Liver (tissue), 9 donors: ENCODE measurements around the gene TLR9. TPM values are rescaled to one million over a fixed set of nuclear protein-coding genes. Genes with fewer than 3 reads are reported as not detected.

Experiments used
- DNase-seq: peaks from one replicate; pipeline ENCODE4 v3.0.0-alpha.2; 2017; ENCODE audit warnings: low spot score
- H3K27ac ChIP-seq, 2 donors: one replicate each; pipeline ENCODE4 v1.7.0; 2013; ENCODE audit warnings: inconsistent platforms in 2 of 2, low read length in 2 of 2, control low read depth in 1 of 2, low read depth in 1 of 2, mild to moderate bottlenecking in 1 of 2
- H3K27me3 ChIP-seq, 4 donors: one replicate each; pipeline versions ENCODE4 v1.6.1 to v1.7.0; 2013; ENCODE audit warnings: low read length in 3 of 4, inconsistent platforms in 1 of 4, mild to moderate bottlenecking in 1 of 4, moderate library complexity in 1 of 4; ENCODE audit not compliant: control insufficient read depth in 4 of 4, insufficient read depth in 4 of 4
- H3K36me3 ChIP-seq, 4 donors: one replicate each; pipeline versions ENCODE4 v1.6.1 to v1.7.0; 2013; ENCODE audit warnings: low read length in 3 of 4, mild to moderate bottlenecking in 3 of 4, low read depth in 1 of 4, moderate library complexity in 1 of 4; ENCODE audit not compliant: control insufficient read depth in 4 of 4, insufficient read depth in 3 of 4
- H3K4me1 ChIP-seq, 4 donors: one replicate each; pipeline versions ENCODE4 v1.6.1 to v1.7.0; 2013; ENCODE audit warnings: low read length in 3 of 4, mild to moderate bottlenecking in 3 of 4, moderate library complexity in 1 of 4; ENCODE audit not compliant: control insufficient read depth in 4 of 4, insufficient read depth in 4 of 4
- H3K4me3 ChIP-seq, 3 donors: one replicate each; pipeline versions ENCODE4 v1.6.1 to v1.7.0; 2013; ENCODE audit warnings: low read length in 3 of 3, control low read depth in 1 of 3, low read depth in 1 of 3, mild to moderate bottlenecking in 1 of 3
- H3K9ac ChIP-seq, 2 donors: one replicate each; pipeline ENCODE4 v1.7.0; 2013; ENCODE audit warnings: low read length in 2 of 2, mild to moderate bottlenecking in 2 of 2, moderate library complexity in 2 of 2, control low read depth in 1 of 2, low read depth in 1 of 2
- H3K9me3 ChIP-seq, 4 donors: one replicate each; pipeline versions ENCODE4 v1.6.1 to v1.7.0; 2013; ENCODE audit warnings: low read length in 3 of 4; ENCODE audit not compliant: control insufficient read depth in 4 of 4
- EGR1 ChIP-seq, 2 donors: IDR thresholded peaks; 2 replicates each; pipeline ENCODE4 v1.6.1; 2016 to 2018; ENCODE audit warnings: antibody characterized with exemption in 2 of 2, low read depth in 2 of 2
- FOXA2 ChIP-seq: IDR thresholded peaks from 2 replicates; pipeline ENCODE4 v1.6.1; 2016; ENCODE audit warnings: antibody characterized with exemption
- GABPA ChIP-seq, 2 donors: IDR thresholded peaks in 1 of 2; conservative IDR thresholded peaks in 1 of 2; 2 replicates each; pipeline ENCODE4 v1.6.1; 2016; ENCODE audit warnings: antibody characterized with exemption in 2 of 2, mild to moderate bottlenecking in 1 of 2, moderate library complexity in 1 of 2
- HNF4A ChIP-seq, 2 donors: conservative IDR thresholded peaks; 2 replicates each; pipeline ENCODE4 v1.6.1; 2016; ENCODE audit warnings: antibody characterized with exemption in 2 of 2, mild to moderate bottlenecking in 2 of 2
- HNF4G ChIP-seq: IDR thresholded peaks from 2 replicates; pipeline ENCODE4 v1.6.1; 2016; ENCODE audit warnings: antibody characterized with exemption
- JUND ChIP-seq, 2 donors: IDR thresholded peaks; 2 replicates each; pipeline ENCODE4 v1.6.1; 2016; ENCODE audit warnings: antibody characterized with exemption in 2 of 2
- NR2F2 ChIP-seq: IDR thresholded peaks from 2 replicates; pipeline ENCODE4 v1.6.1; 2016; ENCODE audit warnings: antibody characterized with exemption
- RXRA ChIP-seq, 2 donors: IDR thresholded peaks; 2 replicates each; pipeline ENCODE4 v1.6.1; 2017 to 2018; ENCODE audit warnings: antibody characterized with exemption in 2 of 2, mild to moderate bottlenecking in 1 of 2
- SP1 ChIP-seq: IDR thresholded peaks from 2 replicates; pipeline ENCODE4 v1.6.1; 2018; ENCODE audit warnings: antibody characterized with exemption, mild to moderate bottlenecking
- TAF1 ChIP-seq: conservative IDR thresholded peaks from 2 replicates; pipeline ENCODE4 v1.6.1; 2016; ENCODE audit warnings: antibody characterized with exemption, mild to moderate bottlenecking
- YY1 ChIP-seq: IDR thresholded peaks from 2 replicates; pipeline ENCODE4 v1.6.1; 2016; ENCODE audit warnings: antibody characterized with exemption, mild to moderate bottlenecking
- WGBS: extraction: QIAGEN DNeasy Blood & Tissue Kit; methylation state at CpG from one replicate; pipeline ENCODE4 v1.1.7; 2013; 5-methylcytosine and 5-hydroxymethylcytosine counted together
- polyA plus RNA-seq, 2 donors: library from polyadenylated mRNA; stranded (reverse) in 1 of 2; unstranded in 1 of 2; fragments of 200-250 nt in 1 of 2; fragments of >200 nt in 1 of 2; fragmentation: Nextera tagmentation in 1 of 2; extraction: Ambion mirVana in 1 of 2; gene quantifications; one replicate each; pipeline versions ENCODE4 v1.2.1 to v1.2.3, GENCODE V29; 2013 to 2015
- total RNA-seq, 2 donors: library from RNA; depleted of rRNA; stranded (reverse); fragments of >200 nt; gene quantifications; one replicate each; pipeline ENCODE4 v1.2.3, GENCODE V29; 2014
- TF ChIP-seq, protein P1 (sequence below): fragments of 150-350 bp; IDR thresholded peaks from 2 replicates; pipeline ENCODE4 v1.5.1; 2017; ENCODE audit warnings: improper control_type of control experiment, low read depth, low read length; ENCODE audit not compliant: missing input control
- TF ChIP-seq, protein P2 (sequence below): IDR thresholded peaks from 2 replicates; pipeline ENCODE4 v1.6.1; 2016; ENCODE audit warnings: antibody characterized with exemption, mild to moderate bottlenecking
- TF ChIP-seq, protein P3 (sequence below): IDR thresholded peaks from 2 replicates; pipeline ENCODE4 v1.6.1; 2016; ENCODE audit warnings: antibody characterized with exemption
- TF ChIP-seq, protein P4 (sequence below): IDR thresholded peaks from 2 replicates; pipeline ENCODE4 v1.6.1; 2016; ENCODE audit warnings: antibody characterized with exemption
- donor health status: healthy.
- donor health status: healthy.
- donor health status: healthy.
- donor health status: healthy.
- donor health status: healthy.

Gene TLR9
- total and polyA plus RNA-seq, 4 donors, result 0.02 TPM; not detected in 3

DNA sequence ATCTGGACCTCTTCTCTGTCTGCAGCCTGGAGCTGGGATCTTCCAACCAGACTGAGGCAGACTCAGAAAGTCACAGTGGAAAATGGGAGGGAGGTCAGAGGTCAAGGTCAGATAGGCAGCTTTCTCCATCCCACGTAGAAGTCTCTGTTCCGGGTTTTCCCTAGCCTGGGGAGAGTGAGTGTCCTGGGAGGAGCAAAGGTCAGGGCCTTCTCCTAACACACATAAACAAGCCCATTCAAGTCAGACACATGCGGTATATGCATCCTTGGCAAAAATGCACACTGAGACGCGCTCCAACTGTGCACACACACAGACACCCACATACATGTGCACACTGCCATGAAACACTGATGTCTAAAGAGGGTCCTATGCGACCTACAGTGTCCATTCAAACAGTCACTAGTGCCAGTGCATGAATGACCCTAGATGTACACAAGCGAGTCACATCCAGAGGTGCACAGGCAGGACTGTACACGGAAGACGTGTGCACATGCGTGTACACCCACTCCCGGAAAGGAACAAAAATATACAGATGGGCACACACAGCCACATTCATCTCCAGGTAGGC is 12.8 kb upstream of the TLR9 start (continued):
- TF ChIP-seq SP1, result peak; percentile 58
- TF ChIP-seq, protein P1, sequence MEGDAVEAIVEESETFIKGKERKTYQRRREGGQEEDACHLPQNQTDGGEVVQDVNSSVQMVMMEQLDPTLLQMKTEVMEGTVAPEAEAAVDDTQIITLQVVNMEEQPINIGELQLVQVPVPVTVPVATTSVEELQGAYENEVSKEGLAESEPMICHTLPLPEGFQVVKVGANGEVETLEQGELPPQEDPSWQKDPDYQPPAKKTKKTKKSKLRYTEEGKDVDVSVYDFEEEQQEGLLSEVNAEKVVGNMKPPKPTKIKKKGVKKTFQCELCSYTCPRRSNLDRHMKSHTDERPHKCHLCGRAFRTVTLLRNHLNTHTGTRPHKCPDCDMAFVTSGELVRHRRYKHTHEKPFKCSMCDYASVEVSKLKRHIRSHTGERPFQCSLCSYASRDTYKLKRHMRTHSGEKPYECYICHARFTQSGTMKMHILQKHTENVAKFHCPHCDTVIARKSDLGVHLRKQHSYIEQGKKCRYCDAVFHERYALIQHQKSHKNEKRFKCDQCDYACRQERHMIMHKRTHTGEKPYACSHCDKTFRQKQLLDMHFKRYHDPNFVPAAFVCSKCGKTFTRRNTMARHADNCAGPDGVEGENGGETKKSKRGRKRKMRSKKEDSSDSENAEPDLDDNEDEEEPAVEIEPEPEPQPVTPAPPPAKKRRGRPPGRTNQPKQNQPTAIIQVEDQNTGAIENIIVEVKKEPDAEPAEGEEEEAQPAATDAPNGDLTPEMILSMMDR, result no peak

DNA sequence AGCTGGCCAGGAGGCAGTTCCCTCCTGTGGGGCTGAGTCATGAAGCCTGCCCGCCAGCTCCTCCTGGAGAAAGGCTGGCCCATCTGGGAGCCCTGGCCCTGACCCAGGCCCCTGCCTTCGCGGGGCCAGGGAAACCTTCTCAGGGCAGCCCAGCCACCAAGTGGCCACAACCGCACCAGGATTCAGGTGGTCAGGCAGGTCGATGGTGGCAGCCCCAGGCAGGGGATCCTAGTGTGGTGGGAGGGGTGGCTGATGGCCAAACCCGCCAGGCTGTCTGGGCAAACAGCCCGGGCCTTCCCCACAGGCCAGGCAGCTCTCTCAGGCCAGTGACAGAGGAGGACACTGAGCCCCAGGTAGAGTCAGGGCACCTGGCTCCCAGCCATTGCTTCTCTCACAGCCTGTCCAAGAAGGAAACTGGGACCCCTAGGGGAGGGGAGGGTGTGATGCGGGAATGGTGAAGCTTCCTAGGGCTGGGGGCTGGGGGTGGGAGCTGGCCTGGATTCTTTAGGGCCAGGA is 12.3 kb upstream of the TLR9 start:
- Histone ChIP-seq H3K9ac (peak overlapping the region; percentile 23 to 55), H3K36me3 (no peaks in the 10 kb centered on the region), H3K4me1 (peaks cover 19 to 72% (median 50%) of the 10 kb centered on the region in 4 donors), H3K9me3 (no peaks in the 10 kb centered on the region), H3K4me3 (peak overlapping the region in 1 of 3 donors; percentile 65), H3K27me3 (no peaks in the 10 kb centered on the region), H3K27ac (peak overlapping the region; percentile 88 to 90)
- TF ChIP-seq, protein P2, sequence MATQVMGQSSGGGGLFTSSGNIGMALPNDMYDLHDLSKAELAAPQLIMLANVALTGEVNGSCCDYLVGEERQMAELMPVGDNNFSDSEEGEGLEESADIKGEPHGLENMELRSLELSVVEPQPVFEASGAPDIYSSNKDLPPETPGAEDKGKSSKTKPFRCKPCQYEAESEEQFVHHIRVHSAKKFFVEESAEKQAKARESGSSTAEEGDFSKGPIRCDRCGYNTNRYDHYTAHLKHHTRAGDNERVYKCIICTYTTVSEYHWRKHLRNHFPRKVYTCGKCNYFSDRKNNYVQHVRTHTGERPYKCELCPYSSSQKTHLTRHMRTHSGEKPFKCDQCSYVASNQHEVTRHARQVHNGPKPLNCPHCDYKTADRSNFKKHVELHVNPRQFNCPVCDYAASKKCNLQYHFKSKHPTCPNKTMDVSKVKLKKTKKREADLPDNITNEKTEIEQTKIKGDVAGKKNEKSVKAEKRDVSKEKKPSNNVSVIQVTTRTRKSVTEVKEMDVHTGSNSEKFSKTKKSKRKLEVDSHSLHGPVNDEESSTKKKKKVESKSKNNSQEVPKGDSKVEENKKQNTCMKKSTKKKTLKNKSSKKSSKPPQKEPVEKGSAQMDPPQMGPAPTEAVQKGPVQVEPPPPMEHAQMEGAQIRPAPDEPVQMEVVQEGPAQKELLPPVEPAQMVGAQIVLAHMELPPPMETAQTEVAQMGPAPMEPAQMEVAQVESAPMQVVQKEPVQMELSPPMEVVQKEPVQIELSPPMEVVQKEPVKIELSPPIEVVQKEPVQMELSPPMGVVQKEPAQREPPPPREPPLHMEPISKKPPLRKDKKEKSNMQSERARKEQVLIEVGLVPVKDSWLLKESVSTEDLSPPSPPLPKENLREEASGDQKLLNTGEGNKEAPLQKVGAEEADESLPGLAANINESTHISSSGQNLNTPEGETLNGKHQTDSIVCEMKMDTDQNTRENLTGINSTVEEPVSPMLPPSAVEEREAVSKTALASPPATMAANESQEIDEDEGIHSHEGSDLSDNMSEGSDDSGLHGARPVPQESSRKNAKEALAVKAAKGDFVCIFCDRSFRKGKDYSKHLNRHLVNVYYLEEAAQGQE, result peak; percentile 2
- TF ChIP-seq JUND (IDR thresholded peaks at IDR 0.05), result peak in 1 of 2 donors; percentile 26
- no peak for TF ChIP-seq NR2F2
- TF ChIP-seq, protein P3, sequence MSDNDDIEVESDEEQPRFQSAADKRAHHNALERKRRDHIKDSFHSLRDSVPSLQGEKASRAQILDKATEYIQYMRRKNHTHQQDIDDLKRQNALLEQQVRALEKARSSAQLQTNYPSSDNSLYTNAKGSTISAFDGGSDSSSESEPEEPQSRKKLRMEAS, result no peak
- no peak for TF ChIP-seq HNF4A (conservative IDR thresholded peaks at IDR 0.05)
- TF ChIP-seq RXRA (IDR thresholded peaks at IDR 0.05), result peak in 1 of 2 donors; percentile 61
- TF ChIP-seq YY1, result peak; percentile 29
- WGBS, result 11% methylated on average over 8 of the region's 8 CpGs
- no peak for DNase-seq

DNA sequence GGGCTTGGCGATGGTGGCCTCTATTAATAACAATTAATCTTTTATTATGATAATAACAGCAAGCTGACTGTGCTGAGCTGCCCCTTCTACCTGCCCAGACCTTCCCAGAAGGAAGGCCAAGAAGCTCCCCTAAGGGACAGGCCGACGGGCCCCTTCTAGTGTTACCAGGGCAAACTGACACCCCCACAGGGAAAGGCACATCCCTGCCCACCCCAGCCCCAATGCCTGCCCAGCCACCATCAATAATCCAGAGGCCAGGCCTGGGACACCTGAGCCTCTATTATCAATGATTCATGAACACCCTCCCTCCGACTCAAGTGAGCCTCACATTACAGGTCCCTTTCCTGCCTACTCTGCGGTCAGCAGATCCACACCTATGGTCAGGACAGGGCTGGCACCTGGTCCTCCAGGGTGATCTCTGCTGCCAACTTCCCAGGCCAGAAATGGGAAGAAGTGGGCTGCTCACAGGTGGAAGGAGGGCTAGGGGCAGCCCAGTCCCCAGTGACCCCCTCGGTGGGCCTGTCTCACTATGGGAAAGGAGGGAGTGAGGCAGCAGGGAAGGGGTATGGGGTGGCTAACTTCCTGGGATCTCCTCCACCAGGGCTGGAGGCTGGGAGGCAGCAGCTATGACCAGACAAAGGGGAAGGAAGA is 11.7 kb upstream of the TLR9 start:
- H3K9me3 ChIP-seq, result no peaks in the 10 kb centered on the region
- no peak for DNase-seq

More for the DNA sequence above, 11.7 kb upstream of the TLR9 start:
- 83% methylated on average over 6 of the region's 6 CpGs for WGBS
- Histone ChIP-seq H3K9ac (peak overlapping the region in 1 of 2 donors; percentile 55), H3K4me1 (peaks cover 19 to 78% (median 53%) of the 10 kb centered on the region in 4 donors), H3K4me3 (peak overlapping the region in 1 of 3 donors; percentile 65), H3K27me3 (no peaks in the 10 kb centered on the region), H3K27ac (peak overlapping the region; percentile 88 to 90), H3K36me3 (no peaks in the 10 kb centered on the region)
- TF ChIP-seq EGR1 (IDR thresholded peaks at IDR 0.05; ENCODE audit: low read depth in 2 of 2) (no peak), TAF1 (no peak), HNF4G (no peak), FOXA2 (no peak), SP1 (no peak), NR2F2 (no peak), GABPA (IDR thresholded peaks at IDR 0.05 in 1 of 2, conservative IDR thresholded peaks at IDR 0.05 in 1 of 2) (no peak), HNF4A (conservative IDR thresholded peaks at IDR 0.05) (no peak)
- TF ChIP-seq, protein P3, result no peak
- TF ChIP-seq, protein P4, sequence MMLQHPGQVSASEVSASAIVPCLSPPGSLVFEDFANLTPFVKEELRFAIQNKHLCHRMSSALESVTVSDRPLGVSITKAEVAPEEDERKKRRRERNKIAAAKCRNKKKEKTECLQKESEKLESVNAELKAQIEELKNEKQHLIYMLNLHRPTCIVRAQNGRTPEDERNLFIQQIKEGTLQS, result no peak
- TF ChIP-seq, protein P2, result no peak
